ENCODE measurements around the gene SND1. TPM values are rescaled to one million over a fixed set of nuclear protein-coding genes. Genes with fewer than 3 reads are reported as not detected.

SND1 gene
- total RNA-seq, 1 experiment from 2014 or later = 139 TPM

- CTCF ChIA-PET = no interaction called here
- intact Hi-C loops (cut with micrococcal nuclease) = no loop called here
- Histone ChIP-seq H3F3A (ENCODE audit: low read length, unreplicated experiment) (no peaks in the 10 kb centered on the region), H2AFZ (ENCODE audit: low read length) (no peak overlapping the region), H3K9ac (ENCODE audit: low read length) (no peak overlapping the region), H3K9me2 (replicated peaks; ENCODE audit: low read length) (no peaks in the 10 kb centered on the region), H3K27me3 (ENCODE audit: low read length) (no peaks in the 10 kb centered on the region), H3K4me2 (ENCODE audit: low read length) (no peak overlapping the region), H4K20me1 (ENCODE audit: low read length) (peaks cover 26% of the 10 kb centered on the region; the same call in 1 of the 2 replicates), H3K79me2 (ENCODE audit: low read length) (peaks cover 95% of the 10 kb centered on the region), H3K4me1 (ENCODE audit: insufficient read depth, low read length) (no peaks in the 10 kb centered on the region), H3K9me3 (ENCODE audit: low read length) (no peaks in the 10 kb centered on the region), H3K27ac (ENCODE audit: low read length) (no peak overlapping the region), H3K4me3 (ENCODE audit: low read length) (no peak overlapping the region), H3K36me3 (ENCODE audit: low read depth, low read length) (peaks cover 5% of the 10 kb centered on the region; the same call in 1 of the 2 replicates)
- POLR2A ChIA-PET (ENCODE audit: unreplicated experiment) = interaction anchor here (0.6 kb wide), 1 partner anchor 87 kb away, joined by 3 read pairs; no protein-coding TSS in a partner anchor
- no TSS peak for BruUV-seq (replicated peaks)
- TF ChIP-seq CTCF (conservative IDR thresholded peaks at IDR 0.05; ENCODE audit: low read depth, low read length) = no peak
- TF ChIP-seq EZH2 (IDR thresholded peaks at IDR 0.05; ENCODE audit: low read length, unreplicated experiment) = no peak
- TF ChIP-seq EZH2phosphoT487 (IDR thresholded peaks at IDR 0.05; ENCODE audit: borderline replicate concordance, low read length) = no peak
- DNase-seq (no peak), ATAC-seq (no peak)
Measured at GRCh38 chr7:127751490-127752448, 99.8 kb downstream of the SND1 start.

GRCh38 chr7:127752829-127753228 lies 100.8 kb downstream of the SND1 start:
- CTCF ChIA-PET = no interaction called here
- POLR2A ChIA-PET (ENCODE audit: unreplicated experiment) = no interaction called here
- intact Hi-C loops (cut with micrococcal nuclease) = no loop called here

More at GRCh38 chr7:127752829-127753228, 100.8 kb downstream of the SND1 start:
- H3K4me2 ChIP-seq (ENCODE audit: low read length) = no peak overlapping the region
- no peak overlapping the region for H3K4me3 ChIP-seq (ENCODE audit: low read length)
- TF ChIP-seq EZH2 (IDR thresholded peaks at IDR 0.05; ENCODE audit: low read length, unreplicated experiment) (no peak), EZH2phosphoT487 (IDR thresholded peaks at IDR 0.05; ENCODE audit: borderline replicate concordance, low read length) (no peak), CTCF (conservative IDR thresholded peaks at IDR 0.05; ENCODE audit: low read depth, low read length) (no peak)
- no peaks in the 10 kb centered on the region for H3K4me1 ChIP-seq (ENCODE audit: insufficient read depth, low read length)
- no peaks in the 10 kb centered on the region for H3F3A ChIP-seq (ENCODE audit: low read length, unreplicated experiment)
- peaks cover 94% of the 10 kb centered on the region for H3K79me2 ChIP-seq (ENCODE audit: low read length)
- H3K9ac ChIP-seq (ENCODE audit: low read length) = no peak overlapping the region
- ATAC-seq (no peak), DNase-seq (no peak)
- H3K36me3 ChIP-seq (ENCODE audit: low read depth, low read length) = 0 out of 2 replicates have a peak, but pooled peaks cover 5% of the 10 kb centered on the region
- no peaks in the 10 kb centered on the region for H3K9me3 ChIP-seq (ENCODE audit: low read length)
- no peaks in the 10 kb centered on the region for H3K27me3 ChIP-seq (ENCODE audit: low read length)
- no peak overlapping the region for H3K27ac ChIP-seq (ENCODE audit: low read length)
- H3K9me2 ChIP-seq (replicated peaks; ENCODE audit: low read length) = no peaks in the 10 kb centered on the region
- no TSS peak for BruUV-seq (replicated peaks)
- no peak overlapping the region for H2AFZ ChIP-seq (ENCODE audit: low read length)
- H4K20me1 ChIP-seq (ENCODE audit: low read length) = peaks cover 26% of the 10 kb centered on the region; the same call in 1 of the 2 replicates

Data from PC-3 (cell line).